HG03196 (cell line): Measurements from ENCODE around the gene ADM5.
"Not testable (repeated sequence)": the region's sequence is repeated elsewhere in the genome, so short reads cannot be mapped to it uniquely, and the experiment has no call there.

Experiments
- ATAC-seq: cut with Tn5 transposase; IDR thresholded peaks from one replicate; pipeline ENCODE4 v1.9.1; 2021; ENCODE audit not compliant: unreplicated experiment

Gene ADM5

DNA sequence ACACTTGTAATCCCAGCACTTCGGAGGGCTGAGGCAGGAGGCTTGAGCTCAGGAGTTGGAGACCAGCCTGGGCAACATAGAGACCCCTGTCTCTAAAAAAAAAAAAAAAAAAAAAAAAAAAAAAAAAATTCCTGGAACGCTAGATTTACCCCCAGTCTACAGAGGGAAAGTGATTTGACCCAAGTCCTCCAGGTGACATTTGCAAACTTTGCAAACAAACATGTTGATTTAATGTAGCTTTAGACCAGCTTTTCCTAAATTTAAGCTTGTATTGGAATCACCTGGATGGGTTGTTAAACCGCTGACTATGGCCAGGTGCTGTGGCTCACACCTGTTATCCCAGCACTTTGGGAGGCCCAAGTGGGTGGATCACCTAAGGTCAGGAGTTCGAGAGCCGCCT is 10.0 kb downstream of the ADM5 start:
- no peak for ATAC-seq

DNA sequence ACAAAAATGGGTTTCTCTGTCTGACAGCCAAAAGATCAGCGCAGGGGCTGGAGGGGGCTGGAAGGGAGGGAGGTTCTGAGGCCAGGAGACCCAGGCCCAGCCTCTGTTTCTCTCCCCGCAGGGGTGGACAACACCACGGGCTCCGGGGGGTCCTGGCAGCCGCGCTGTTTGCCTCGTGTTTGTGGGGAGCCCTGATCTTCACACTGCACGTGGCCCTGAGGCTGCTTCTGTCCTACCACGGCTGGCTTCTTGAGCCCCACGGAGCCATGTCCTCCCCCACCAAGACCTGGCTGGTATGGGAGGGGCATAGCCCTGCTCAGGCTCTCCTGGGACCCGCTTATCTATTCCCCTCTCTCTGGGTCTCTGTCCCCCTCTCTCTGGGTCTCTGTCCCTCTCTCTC is 11.2 kb downstream of the ADM5 start:
- no peak for ATAC-seq

GRCh38 chr19:49701271-49701786 is 11.9 kb downstream of the ADM5 start:
- no peak for ATAC-seq

DNA sequence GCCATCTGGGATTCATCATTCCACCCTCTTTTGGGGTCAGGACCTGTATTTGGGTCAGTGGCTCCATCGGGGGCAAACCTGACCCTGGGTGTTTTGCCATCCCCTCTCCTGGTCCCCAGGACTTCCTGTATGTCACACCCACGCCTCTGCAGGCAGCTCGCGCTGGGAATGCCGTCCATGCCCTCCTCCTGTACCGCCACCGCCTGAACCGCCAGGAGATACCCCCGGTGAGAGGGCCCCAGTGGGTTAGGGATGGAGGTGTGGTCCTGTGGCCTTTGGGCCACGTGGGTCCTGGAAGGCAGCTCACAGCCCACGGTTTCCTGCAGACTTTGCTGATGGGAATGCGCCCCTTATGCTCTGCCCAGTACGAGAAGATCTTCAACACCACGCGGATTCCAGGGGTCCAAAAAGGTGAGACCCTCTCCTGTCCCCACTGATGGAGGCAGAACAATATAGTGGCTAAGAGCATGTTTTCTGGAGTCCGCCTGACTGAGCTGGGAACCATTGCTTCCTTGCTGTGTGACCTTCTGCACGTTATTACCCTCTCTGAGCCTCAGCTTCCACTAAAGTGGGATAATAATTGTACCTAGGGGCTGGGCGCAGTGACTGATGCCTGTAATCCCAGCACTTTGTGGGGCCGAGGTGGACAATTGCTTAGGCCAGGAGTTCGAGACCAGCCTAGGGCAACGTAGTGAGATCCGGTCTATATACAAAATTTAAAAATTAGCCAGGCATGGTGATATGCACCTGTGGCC is 15.7 kb downstream of the ADM5 start:
- no peak for ATAC-seq

DNA sequence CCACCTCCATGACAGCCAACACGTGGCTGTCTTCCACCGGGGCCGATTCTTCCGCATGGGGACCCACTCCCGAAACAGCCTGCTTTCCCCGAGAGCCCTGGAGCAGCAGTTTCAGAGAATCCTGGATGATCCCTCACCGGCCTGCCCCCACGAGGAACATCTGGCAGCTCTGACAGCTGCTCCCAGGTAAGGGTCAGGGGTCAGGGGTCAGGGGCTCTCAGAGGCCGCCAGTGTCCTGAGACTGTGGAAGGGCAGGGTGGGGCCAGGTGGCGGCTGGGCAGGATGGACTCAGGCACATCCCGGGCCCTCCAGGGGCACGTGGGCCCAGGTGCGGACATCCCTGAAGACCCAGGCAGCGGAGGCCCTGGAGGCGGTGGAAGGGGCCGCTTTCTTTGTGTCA is 16.5 kb downstream of the ADM5 start:
- no peak for ATAC-seq

- no peak for ATAC-seq
Measured at GRCh38 chr19:49710372-49710951, 21.1 kb downstream of the ADM5 start.

DNA sequence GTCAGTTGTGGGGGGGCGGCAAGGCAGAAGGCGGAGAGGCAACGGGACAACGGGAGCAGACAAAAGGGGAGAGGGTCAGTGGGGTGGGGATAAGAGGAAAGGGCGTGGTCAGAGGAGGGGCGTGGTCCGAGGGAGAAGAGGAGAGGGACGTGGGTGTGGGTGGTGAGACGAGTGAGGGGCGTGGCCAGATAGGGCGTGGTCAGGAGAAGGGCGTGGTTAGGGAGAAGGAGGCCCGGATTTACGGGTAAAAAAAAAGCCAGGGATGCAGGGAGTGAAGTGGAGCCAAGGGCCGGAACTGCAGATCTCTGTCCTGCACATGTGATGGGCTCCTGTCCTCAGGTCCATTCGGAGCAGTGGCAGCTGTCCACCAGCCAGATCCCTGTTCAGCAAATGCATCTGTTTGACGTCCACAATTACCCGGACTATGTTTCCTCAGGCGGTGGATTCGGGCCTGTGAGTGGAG is 23.0 kb downstream of the ADM5 start:
- no peak for ATAC-seq

GRCh38 chr19:49713236-49713845 is 23.9 kb downstream of the ADM5 start:
- ATAC-seq, result no peak

DNA sequence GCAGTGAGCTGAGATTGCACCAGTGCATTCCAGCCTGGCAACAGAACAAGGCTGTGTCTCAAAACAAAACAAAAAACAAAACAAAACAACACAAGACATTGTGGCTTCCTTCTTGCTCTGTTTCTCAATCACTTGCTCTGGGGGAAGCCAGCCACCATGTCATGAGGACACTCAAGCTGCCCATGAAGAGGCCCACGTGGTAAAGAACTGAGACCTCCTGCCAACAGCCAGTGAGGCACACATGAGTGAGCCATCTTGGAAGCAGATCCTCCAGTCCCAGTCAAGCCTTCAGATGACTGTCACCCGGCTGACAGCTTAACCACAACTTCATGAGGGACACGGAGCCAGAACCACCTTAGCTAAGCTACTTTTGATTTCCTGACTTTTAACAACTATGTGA is 26.8 kb downstream of the ADM5 start:
- no peak for ATAC-seq

DNA sequence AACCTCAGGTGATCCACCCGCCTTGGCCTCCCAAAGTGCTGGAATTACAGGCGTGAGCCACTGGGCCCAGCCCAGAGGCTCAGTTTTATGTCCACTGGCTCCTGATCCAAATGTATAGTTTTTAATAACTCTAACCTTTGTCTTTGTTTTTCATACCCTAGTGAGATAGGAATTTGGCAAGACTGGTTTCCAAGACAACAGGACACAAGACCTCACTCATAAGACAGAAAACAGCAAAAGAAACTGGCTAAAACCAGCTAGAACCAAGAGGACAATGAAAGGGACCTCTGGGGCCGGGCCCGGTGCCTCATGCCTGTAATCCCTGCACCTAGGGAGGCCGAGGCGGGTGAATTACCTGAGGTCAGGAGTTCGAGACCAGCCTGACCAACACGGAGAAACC is 29.1 kb downstream of the ADM5 start:
- ATAC-seq, result no peak

DNA sequence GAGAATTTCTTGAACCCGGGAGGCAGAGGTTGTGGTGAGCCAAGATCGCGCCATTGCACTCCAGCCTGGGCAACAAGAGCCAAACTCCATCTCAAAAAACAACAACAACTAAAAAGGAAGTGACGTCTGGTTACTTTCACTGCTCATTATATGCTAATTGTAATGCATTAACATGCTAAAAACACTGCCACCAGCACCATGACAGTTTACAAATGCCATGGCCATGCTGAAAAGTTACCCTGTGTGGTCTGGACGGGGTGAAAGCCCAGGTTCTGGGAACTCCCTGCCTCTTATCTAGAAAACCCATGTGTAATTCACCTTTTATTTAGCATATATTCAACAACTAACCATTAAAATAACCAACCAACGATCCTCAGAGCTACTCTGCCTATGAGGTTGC is 29.6 kb downstream of the ADM5 start:
- ATAC-seq, result no peak

DNA sequence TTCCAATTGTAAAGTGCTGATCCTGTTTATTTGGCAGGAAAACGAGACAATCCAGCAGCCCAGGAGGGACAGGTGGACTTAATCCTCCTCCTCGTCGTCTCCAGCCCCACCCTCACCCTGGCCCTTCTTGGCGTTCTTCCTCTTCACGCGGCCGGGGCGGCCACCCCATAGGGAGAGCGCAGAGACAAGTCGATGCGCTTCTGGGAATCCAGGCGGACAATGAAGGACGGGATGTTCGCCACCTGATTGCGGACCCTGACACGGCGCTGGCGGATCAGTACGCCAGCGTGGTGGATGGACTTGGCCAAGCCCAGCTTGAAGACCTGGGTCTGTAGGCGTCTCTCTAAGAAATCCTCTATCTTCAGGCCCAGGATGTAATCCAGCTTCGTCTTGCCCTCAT is 30.0 kb downstream of the ADM5 start:
- not testable (repeated sequence) for ATAC-seq

DNA sequence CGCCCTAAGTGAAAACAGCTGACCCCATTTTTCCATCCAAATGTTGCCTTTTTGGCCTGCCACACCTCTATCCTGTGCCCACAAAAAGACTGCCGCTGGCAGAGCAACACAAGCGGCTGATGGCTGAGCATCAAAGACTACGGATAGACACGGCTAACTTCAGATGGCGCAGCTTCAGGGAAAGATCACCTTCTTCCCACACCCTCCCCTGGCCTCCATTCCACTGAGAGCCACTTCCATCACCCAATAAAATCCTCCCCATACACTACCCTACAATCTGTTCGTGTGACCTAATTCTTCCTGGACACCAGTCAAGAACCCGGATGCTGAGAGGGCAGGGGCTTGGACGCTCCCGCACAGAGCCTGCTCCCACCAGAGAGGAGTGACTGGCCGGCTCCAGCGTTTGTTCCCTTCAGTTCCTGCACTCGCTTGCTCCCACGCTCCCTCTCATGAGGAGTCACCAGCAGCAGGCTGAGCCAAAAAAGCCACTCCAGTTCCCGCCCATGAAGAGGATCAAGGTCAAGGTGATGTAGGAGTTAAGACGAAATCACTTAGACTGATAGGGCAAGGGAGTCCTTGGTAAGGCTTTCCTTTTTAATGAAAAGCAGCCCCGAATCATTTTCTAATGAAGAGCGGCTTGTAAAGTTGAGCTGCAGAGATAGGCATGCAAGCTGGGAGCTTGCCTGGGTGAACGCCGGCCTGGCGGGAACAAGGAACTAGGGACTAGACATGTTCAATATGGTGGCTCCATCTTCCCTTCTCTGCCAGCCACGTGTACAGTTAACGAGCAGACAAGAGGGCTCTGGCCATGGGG is 38.0 kb downstream of the ADM5 start:
- no peak for ATAC-seq

GRCh38 chr19:49730166-49730565 is 40.8 kb downstream of the ADM5 start:
- no peak for ATAC-seq

GRCh38 chr19:49738268-49738667 is 48.9 kb downstream of the ADM5 start:
- no peak for ATAC-seq

DNA sequence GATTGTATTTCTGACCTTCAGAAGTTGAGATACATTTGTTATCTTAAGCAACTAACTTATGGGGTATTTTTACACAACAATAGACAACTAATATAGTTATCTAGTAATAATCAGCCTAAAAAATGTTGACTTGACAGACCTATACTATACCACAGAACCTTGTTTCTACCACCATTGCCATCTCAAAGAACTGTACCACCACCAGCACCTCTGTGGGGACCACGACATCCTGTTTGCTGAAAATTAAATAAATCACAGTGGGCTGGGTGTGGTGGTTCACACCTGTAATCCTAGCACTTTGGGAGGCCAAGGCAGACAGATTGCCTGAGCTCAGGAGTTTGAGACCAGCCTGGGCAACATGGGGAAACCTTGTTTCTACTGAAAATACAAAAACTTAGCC is 49.7 kb downstream of the ADM5 start:
- no peak for ATAC-seq

DNA sequence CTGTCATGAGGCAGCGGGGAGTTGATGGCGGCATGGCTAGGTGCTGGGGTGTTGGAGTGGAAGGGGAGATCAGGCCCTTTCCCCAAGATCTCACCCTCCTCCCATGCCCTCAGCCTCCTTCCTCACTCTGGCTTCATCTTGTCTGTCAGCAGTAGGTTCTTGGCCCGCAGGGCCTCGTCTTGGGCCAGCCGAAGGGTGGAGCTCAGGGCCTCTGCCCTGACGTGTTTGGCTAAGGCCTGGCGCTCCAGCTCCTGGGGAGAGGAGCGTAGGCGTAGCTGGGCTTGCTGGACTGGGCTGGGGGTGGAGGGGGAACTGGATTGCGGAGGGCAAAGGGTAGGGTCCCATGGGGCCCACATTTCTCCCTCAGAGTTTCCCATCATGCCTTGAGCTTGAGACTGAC is 50.5 kb downstream of the ADM5 start:
- ATAC-seq, result no peak
